ENCODE data around the gene ATF3.

Gene ATF3

DNA sequence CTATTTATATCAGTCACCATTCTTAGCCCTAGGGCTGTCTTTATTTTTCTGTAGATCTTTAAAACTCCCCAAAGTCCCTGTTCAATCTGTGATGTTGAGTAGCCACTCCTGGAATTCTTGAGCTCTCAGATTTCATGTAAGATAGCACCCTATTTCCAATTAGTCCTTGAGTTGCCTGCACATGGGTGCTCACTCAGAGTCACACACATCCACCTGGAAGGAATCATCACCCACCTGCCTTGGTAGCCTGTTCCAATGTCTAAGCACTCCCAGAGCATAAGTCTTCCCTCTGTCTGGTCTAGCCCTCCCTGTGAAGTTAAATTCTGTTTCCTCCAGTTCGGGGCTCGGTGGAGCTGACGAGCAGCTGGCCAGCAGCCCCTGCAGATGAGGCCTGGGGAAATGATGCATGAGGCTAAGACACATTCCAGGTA, 14.7 kb upstream of the ATF3 start:
- TF ChIP-seq, protein P1, sequence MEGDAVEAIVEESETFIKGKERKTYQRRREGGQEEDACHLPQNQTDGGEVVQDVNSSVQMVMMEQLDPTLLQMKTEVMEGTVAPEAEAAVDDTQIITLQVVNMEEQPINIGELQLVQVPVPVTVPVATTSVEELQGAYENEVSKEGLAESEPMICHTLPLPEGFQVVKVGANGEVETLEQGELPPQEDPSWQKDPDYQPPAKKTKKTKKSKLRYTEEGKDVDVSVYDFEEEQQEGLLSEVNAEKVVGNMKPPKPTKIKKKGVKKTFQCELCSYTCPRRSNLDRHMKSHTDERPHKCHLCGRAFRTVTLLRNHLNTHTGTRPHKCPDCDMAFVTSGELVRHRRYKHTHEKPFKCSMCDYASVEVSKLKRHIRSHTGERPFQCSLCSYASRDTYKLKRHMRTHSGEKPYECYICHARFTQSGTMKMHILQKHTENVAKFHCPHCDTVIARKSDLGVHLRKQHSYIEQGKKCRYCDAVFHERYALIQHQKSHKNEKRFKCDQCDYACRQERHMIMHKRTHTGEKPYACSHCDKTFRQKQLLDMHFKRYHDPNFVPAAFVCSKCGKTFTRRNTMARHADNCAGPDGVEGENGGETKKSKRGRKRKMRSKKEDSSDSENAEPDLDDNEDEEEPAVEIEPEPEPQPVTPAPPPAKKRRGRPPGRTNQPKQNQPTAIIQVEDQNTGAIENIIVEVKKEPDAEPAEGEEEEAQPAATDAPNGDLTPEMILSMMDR (conservative IDR thresholded peaks at IDR 0.05; ENCODE audit: control insufficient read depth, insufficient read depth, low read depth, low read length), result no peak
- DNase-seq (ENCODE audit: low read depth), result no peak
- H3K4me3 ChIP-seq (ENCODE audit: control insufficient read depth, low read depth, low read length), result no peak overlapping the region

DNA sequence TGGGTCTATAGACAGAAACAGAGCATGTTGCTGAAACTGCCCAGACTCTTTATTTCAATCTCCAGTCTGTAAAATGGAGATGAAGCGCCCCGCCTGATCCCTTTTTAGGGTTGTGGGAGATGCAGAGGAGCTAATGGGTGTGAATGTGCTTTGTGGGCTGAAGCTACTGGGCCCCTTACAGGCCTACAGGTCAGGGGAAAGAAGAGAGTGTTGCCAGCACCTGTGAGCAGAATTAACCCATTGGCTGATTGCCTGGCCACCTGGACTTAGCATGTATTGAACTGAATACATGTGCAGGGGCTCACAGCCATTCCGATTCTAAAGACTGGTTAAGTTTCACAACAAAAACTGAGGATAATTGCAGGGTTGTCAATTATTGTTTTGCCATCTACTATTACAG, 13.9 kb upstream of the ATF3 start:
- TF ChIP-seq, protein P1 (conservative IDR thresholded peaks at IDR 0.05; ENCODE audit: control insufficient read depth, insufficient read depth, low read depth, low read length), result no peak
- DNase-seq (ENCODE audit: low read depth), result no peak
- H3K4me3 ChIP-seq (ENCODE audit: control insufficient read depth, low read depth, low read length), result no peak overlapping the region

DNA sequence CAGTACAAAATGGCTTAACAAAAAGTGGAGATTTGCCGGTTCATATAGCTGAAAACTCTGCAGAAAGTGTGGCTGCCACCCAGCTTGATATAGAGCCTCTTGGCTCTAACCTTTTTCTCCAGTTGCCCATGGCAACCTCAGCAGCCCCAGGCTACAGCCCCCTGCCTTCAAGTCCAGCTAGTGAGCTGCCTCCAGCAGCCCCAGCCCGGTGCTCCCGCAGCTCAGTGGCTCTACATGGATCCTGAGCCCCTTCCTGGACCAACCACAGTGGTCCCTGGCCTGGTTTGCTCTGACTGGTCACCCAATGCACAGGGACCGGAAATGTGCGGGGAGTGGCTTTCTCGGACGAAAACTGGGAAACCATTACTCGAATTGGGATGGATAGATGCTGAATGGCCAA, 13.3 kb upstream of the ATF3 start:
- TF ChIP-seq, protein P1 (conservative IDR thresholded peaks at IDR 0.05; ENCODE audit: control insufficient read depth, insufficient read depth, low read depth, low read length), result no peak
- no peak overlapping the region for H3K4me3 ChIP-seq (ENCODE audit: control insufficient read depth, low read depth, low read length)
- DNase-seq (ENCODE audit: low read depth), result no peak

DNA sequence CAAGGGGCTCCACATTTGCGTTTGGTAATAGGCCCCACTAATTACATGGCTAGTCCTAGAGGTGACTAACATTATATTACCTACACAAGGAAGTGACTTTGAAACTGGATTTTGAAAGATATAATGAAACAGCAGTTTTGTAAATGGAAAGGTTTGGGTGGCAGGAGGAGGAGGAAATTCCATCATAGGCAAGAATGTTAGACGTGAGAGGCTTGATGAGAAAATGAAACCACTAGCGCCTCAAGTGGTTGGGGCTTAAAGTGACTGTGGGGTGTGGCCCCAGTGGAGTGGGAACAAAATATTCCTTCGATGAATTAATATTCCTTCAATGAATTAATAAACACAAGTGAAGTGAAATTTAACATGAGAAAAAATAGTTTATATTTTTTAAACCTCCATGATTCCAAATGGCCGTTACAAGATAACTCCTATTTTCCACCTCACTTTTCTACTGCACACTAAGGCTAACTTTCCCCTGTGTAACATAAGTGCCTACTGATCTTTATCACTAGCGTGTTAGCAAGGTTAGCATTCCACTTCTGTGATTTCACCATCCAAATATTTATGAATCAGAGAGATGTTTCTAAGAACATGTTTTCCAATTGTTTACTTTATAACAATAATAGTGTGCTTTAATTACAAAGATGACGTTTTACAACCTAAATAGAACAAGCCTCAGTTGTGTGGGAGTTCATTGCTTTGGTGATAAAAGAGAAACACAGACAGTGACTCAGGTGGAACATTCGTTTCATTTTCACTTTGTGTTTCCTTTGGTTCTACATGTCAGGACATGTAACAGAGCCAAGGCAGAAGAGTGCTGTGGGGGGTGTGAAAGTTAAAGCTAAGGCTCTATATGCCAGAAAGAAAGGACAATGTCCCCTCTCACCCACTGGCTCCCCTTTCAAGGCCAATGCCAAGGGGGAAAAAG, 12.5 kb upstream of the ATF3 start:
- TF ChIP-seq, protein P1 (conservative IDR thresholded peaks at IDR 0.05; ENCODE audit: control insufficient read depth, insufficient read depth, low read depth, low read length), result peak; percentile 41
- no peak overlapping the region for H3K4me3 ChIP-seq (ENCODE audit: control insufficient read depth, low read depth, low read length)
- peak; percentile 96 for DNase-seq (ENCODE audit: low read depth)

DNA sequence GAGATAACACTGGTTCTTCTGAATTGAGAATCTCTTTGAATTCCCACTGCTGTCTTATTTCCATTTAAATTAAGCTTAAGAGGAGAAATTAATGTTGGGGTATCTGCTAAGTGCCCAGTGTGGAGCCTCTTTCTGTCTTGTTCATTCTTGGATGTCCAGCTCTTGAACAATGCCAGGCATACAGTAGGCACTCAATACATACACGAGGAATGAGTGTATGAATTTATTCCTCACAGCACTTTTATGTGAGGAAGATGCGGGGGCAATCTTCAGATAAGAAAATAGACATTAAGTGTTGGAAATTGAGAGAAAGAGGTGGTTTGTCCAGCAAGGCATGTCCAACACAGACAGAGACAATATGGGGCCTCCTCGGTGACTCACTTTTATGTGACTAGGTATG, 11.8 kb upstream of the ATF3 start:
- no peak overlapping the region for H3K4me3 ChIP-seq (ENCODE audit: control insufficient read depth, low read depth, low read length)
- TF ChIP-seq, protein P1 (conservative IDR thresholded peaks at IDR 0.05; ENCODE audit: control insufficient read depth, insufficient read depth, low read depth, low read length), result no peak

DNA sequence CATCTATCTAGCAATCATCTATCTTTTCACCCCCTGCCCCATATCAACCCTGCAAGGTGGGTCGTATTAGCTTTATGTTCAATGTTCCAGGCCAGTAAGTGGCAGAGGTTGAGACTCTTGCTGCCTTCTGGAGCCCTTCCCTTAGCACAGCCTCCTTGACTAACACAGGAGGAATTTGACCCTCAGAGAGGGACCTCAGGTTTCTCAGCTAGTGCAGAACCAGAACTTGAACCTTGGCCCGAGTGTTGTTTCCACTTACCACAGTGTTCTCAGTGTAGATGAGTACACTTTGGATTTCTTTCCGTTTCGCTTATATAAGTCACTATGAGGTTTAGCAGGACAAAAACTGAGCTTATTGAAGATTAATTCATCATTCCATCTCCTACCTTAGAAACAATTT, 11.1 kb upstream of the ATF3 start:
- H3K4me3 ChIP-seq (ENCODE audit: control insufficient read depth, low read depth, low read length), result no peak overlapping the region
- no peak for DNase-seq (ENCODE audit: low read depth)
- TF ChIP-seq, protein P1 (conservative IDR thresholded peaks at IDR 0.05; ENCODE audit: control insufficient read depth, insufficient read depth, low read depth, low read length), result no peak

More for the DNA sequence above, 11.8 kb upstream of the ATF3 start:
- DNase-seq (ENCODE audit: low read depth), result no peak
